ENCODE measurements around the gene CELA2A.
A peak's percentile ranks its signal among the peaks of the same experiment; 100 is the strongest.
"Not testable (repeated sequence)": the region's sequence is repeated elsewhere in the genome, so short reads cannot be mapped to it uniquely, and the experiment has no call there.

The CELA2A gene

GRCh38 chr1:15445390-15446122 lies 11.0 kb upstream of the CELA2A start:
- no peak for DNase-seq

GRCh38 chr1:15446212-15446611 lies 10.3 kb upstream of the CELA2A start:
- DNase-seq: no peak

- no peak for DNase-seq
Observed at GRCh38 chr1:15448877-15449462, 7.6 kb upstream of the CELA2A start.

- DNase-seq: no peak
Observed at GRCh38 chr1:15449567-15449966, 7.0 kb upstream of the CELA2A start.

- DNase-seq: no peak
Observed at GRCh38 chr1:15451014-15451722, 5.4 kb upstream of the CELA2A start.

GRCh38 chr1:15452216-15452615 lies 4.3 kb upstream of the CELA2A start:
- DNase-seq: no peak

- no peak for DNase-seq
Observed at GRCh38 chr1:15452866-15453571, 3.5 kb upstream of the CELA2A start.

GRCh38 chr1:15453734-15454133 lies 2.8 kb upstream of the CELA2A start:
- DNase-seq: no peak

GRCh38 chr1:15454256-15454655 lies 2.3 kb upstream of the CELA2A start:
- no peak for DNase-seq

- DNase-seq: peak; percentile 9
Observed at GRCh38 chr1:15455522-15455921, 1.0 kb upstream of the CELA2A start.

- no peak for DNase-seq
Observed at GRCh38 chr1:15457585-15457984, 1.1 kb downstream of the CELA2A start.

GRCh38 chr1:15458388-15458787 lies 1.9 kb downstream of the CELA2A start:
- not testable (repeated sequence) for DNase-seq

GRCh38 chr1:15459771-15460707 lies 3.5 kb downstream of the CELA2A start:
- DNase-seq: no peak

GRCh38 chr1:15460708-15461095 lies 4.2 kb downstream of the CELA2A start:
- no peak for DNase-seq

GRCh38 chr1:15463064-15463800 lies 6.7 kb downstream of the CELA2A start:
- not testable (repeated sequence) for DNase-seq

GRCh38 chr1:15463926-15464322 lies 7.4 kb downstream of the CELA2A start:
- not testable (repeated sequence) for DNase-seq

GRCh38 chr1:15465674-15466073 lies 9.1 kb downstream of the CELA2A start:
- no peak for DNase-seq

GRCh38 chr1:15466955-15467625 lies 10.6 kb downstream of the CELA2A start:
- not testable (repeated sequence) for DNase-seq

- no peak for DNase-seq
Observed at GRCh38 chr1:15468145-15468544, 11.6 kb downstream of the CELA2A start.

- no peak for DNase-seq
Observed at GRCh38 chr1:15469361-15469760, 12.8 kb downstream of the CELA2A start.
